OCI-LY1 (cell line): ENCODE results near the gene METTL8.

Source experiments
- H2AFZ ChIP-seq: fragments of 200-600 bp; sonication (generic), shearing (Covaris generic); 2 replicates; pipeline ENCODE4 v1.6.0; 2014; ENCODE audit warnings: antibody characterized with exemption, mild to moderate bottlenecking, low read length
- H3F3A ChIP-seq: fragments of 200-600 bp; sonication (generic), shearing (Covaris generic); 2 replicates; pipeline ENCODE4 v1.6.0; 2014; ENCODE audit warnings: mild to moderate bottlenecking, antibody characterized with exemption, low read length, moderate library complexity; ENCODE audit not compliant: insufficient read depth
- H3K27ac ChIP-seq: fragments of 200-600 bp; sonication (generic); 2 replicates; pipeline ENCODE4 v1.5.1; 2014; ENCODE audit warnings: low read length, mixed run types, mild to moderate bottlenecking, low read depth; ENCODE audit not compliant: poor library complexity, severe bottlenecking
- H3K27me3 ChIP-seq: fragments of 200-600 bp; sonication (generic); 2 replicates; pipeline ENCODE4 v1.6.0; 2014; ENCODE audit warnings: antibody characterized with exemption, mild to moderate bottlenecking, low read length, moderate library complexity; ENCODE audit not compliant: insufficient read depth
- H3K36me3 ChIP-seq: fragments of 200-600 bp; sonication (generic); 2 replicates; pipeline ENCODE4 v1.6.1; 2014; ENCODE audit warnings: mild to moderate bottlenecking, antibody characterized with exemption, low read length, moderate library complexity, mixed read lengths; ENCODE audit not compliant: insufficient read depth
- H3K4me1 ChIP-seq: fragments of 200-600 bp; sonication (generic); 2 replicates; pipeline ENCODE4 v1.5.1; 2014; ENCODE audit warnings: mild to moderate bottlenecking, low read length, moderate library complexity; ENCODE audit not compliant: insufficient read depth, severe bottlenecking
- H3K4me2 ChIP-seq: fragments of 200-600 bp; sonication (generic), shearing (Covaris generic); 2 replicates; pipeline ENCODE4 v1.6.1; 2014; ENCODE audit warnings: low read length
- H3K4me3 ChIP-seq: fragments of 200-600 bp; sonication (generic); 2 replicates; pipeline ENCODE4 v1.5.1; 2014; ENCODE audit warnings: low read length, low read depth, mild to moderate bottlenecking, mixed read lengths; ENCODE audit not compliant: poor library complexity, severe bottlenecking
- H3K79me2 ChIP-seq: fragments of 200-600 bp; shearing (Covaris generic); 2 replicates; pipeline ENCODE4 v1.6.1; 2016; ENCODE audit warnings: mixed run types, low read length, mixed read lengths; ENCODE audit not compliant: insufficient read depth
- H3K9ac ChIP-seq: fragments of 200-600 bp; sonication (generic), shearing (Covaris generic); 2 replicates; pipeline ENCODE4 v1.6.1; 2014; ENCODE audit warnings: mild to moderate bottlenecking, low read length, mixed read lengths
- H3K9me2 ChIP-seq: fragments of 200-600 bp; sonication (generic), shearing (Covaris generic); 2 replicates; pipeline ENCODE4 v1.6.1; 2014; ENCODE audit warnings: low read depth, mild to moderate bottlenecking, low read length, mixed read lengths
- H3K9me3 ChIP-seq: fragments of 200-600 bp; shearing (Covaris generic); 2 replicates; pipeline ENCODE4 v1.6.1; 2014; ENCODE audit warnings: low read length, mixed read lengths
- H4K20me1 ChIP-seq: fragments of 200-600 bp; sonication (generic), shearing (Covaris generic); 2 replicates; pipeline ENCODE4 v1.6.0; 2016; ENCODE audit warnings: mild to moderate bottlenecking, low read length; ENCODE audit not compliant: insufficient read depth
- EZH2 ChIP-seq: fragments of 200-600 bp; sonication (generic), shearing (Covaris generic); IDR thresholded peaks from 2 replicates; pipeline ENCODE4 v1.8.0; 2017; ENCODE audit warnings: borderline replicate concordance, mixed run types, mild to moderate bottlenecking, antibody characterized with exemption, low read length, moderate library complexity, mixed read lengths
- TF ChIP-seq, protein P1 (sequence below): fragments of 200-600 bp; sonication (generic), shearing (Covaris generic); IDR thresholded peaks from 2 replicates; pipeline ENCODE4 v1.5.1; 2017; ENCODE audit warnings: mild to moderate bottlenecking, antibody characterized with exemption, low read length, moderate library complexity, mixed read lengths

The METTL8 gene

DNA sequence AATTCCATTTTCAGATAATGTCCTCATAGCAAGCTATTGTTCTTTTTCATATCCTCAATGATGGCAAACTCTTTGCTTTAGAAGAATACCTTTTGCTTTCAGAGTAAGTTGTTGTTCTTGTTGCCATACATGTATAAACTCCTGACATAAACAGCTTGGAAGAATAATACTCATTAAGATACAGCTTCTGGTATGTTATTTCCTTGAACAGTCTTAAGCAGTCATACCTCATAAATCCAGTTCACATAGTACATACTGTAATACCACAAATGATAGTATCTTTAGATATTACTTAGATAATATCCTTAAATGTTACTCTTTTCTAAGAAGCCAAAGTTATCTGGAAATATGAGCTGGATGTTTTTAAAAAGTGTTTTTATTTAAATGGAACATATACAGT, 23.2 kb downstream of the METTL8 start:
- H3K4me3 ChIP-seq = no peak overlapping the region
- H3K9me3 ChIP-seq = no peaks in the 10 kb centered on the region
- TF ChIP-seq EZH2 = no peak
- TF ChIP-seq, protein P1, sequence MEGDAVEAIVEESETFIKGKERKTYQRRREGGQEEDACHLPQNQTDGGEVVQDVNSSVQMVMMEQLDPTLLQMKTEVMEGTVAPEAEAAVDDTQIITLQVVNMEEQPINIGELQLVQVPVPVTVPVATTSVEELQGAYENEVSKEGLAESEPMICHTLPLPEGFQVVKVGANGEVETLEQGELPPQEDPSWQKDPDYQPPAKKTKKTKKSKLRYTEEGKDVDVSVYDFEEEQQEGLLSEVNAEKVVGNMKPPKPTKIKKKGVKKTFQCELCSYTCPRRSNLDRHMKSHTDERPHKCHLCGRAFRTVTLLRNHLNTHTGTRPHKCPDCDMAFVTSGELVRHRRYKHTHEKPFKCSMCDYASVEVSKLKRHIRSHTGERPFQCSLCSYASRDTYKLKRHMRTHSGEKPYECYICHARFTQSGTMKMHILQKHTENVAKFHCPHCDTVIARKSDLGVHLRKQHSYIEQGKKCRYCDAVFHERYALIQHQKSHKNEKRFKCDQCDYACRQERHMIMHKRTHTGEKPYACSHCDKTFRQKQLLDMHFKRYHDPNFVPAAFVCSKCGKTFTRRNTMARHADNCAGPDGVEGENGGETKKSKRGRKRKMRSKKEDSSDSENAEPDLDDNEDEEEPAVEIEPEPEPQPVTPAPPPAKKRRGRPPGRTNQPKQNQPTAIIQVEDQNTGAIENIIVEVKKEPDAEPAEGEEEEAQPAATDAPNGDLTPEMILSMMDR = no peak
- no peaks in the 10 kb centered on the region for H3K9me2 ChIP-seq
- no peak overlapping the region for H2AFZ ChIP-seq
- H3K4me2 ChIP-seq = no peak overlapping the region
- peaks cover 21% of the 10 kb centered on the region; the same call in 1 of the 2 replicates for H3K79me2 ChIP-seq
- no peaks in the 10 kb centered on the region for H4K20me1 ChIP-seq
- H3K27ac ChIP-seq = no peak overlapping the region
- no peak overlapping the region for H3K9ac ChIP-seq
- H3K36me3 ChIP-seq = no peaks in the 10 kb centered on the region
- H3F3A ChIP-seq = no peaks in the 10 kb centered on the region
- peaks cover 34% of the 10 kb centered on the region for H3K4me1 ChIP-seq
- H3K27me3 ChIP-seq = no peaks in the 10 kb centered on the region

DNA sequence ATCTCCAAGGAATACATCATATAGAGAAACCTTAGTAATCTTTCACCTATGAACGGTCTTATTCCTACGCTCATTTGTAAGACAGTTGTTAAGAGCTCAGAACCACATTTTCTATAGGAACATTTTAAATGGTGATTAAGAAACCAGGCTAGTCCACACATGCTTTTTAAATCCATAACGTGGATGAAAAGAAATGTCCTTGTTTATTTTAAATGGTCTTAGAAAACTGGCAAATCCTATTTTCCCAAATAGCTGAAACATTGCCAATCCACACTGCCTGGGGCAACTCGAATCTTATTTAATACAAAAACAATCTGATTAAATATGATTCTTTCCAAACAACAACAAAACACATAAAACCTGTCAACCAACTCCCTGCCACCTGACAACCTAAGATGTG, 23.7 kb downstream of the METTL8 start:
- H3K27ac ChIP-seq = no peak overlapping the region
- no peak for TF ChIP-seq EZH2
- TF ChIP-seq, protein P1 = no peak

DNA sequence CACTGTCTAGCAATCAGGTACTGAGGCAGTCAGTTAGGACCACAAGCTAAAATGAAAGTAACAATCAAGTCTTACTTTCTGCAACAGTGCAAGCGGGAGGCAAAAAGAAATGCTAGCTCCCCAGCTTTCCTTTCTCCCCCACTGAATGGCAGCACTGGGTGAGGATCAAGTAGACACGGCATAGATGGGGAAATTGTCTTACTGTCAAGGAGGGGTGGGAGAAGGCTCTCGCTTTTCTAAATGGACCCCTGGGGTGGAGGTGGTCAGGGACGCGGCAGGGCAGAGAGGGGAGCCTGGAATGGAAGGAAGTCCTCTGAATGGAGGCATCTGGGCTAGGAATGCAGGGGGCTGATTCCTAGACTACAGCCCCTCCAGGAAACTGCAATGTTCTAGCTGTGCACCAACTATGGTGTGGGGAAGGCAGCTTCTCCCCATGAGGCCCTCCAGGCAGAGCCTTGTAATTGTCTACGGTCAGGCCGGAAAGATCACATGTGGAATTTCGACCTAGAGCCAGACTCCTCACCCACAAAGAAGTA, 24.3 kb downstream of the METTL8 start:
- Histone ChIP-seq H3K9me3 (no peaks in the 10 kb centered on the region), H3F3A (no peaks in the 10 kb centered on the region; the same call in 1 of the 2 replicates), H3K79me2 (peaks cover 21% of the 10 kb centered on the region; the same call in 1 of the 2 replicates), H3K4me3 (no peak overlapping the region), H3K4me2 (no peak overlapping the region), H4K20me1 (no peaks in the 10 kb centered on the region), H3K9me2 (no peaks in the 10 kb centered on the region), H3K4me1 (peaks cover 33% of the 10 kb centered on the region), H3K27me3 (no peaks in the 10 kb centered on the region), H3K9ac (no peak overlapping the region), H3K27ac (no peak overlapping the region), H3K36me3 (no peaks in the 10 kb centered on the region), H2AFZ (no peak overlapping the region)
- no peak for TF ChIP-seq EZH2
- TF ChIP-seq, protein P1 = no peak

More for the DNA sequence above, 23.7 kb downstream of the METTL8 start:
- Histone ChIP-seq H3K36me3 (no peaks in the 10 kb centered on the region), H4K20me1 (no peaks in the 10 kb centered on the region), H3K79me2 (peaks cover 21% of the 10 kb centered on the region; the same call in 1 of the 2 replicates), H2AFZ (no peak overlapping the region), H3K9ac (no peak overlapping the region), H3K9me2 (no peaks in the 10 kb centered on the region), H3K4me1 (peaks cover 33% of the 10 kb centered on the region), H3F3A (no peaks in the 10 kb centered on the region; the same call in 1 of the 2 replicates), H3K4me2 (no peak overlapping the region), H3K4me3 (no peak overlapping the region), H3K27me3 (no peaks in the 10 kb centered on the region), H3K9me3 (no peaks in the 10 kb centered on the region)
